Astrocyte (in vitro differentiated cells and primary cell): Measurements from ENCODE around the gene ZNF394. TPM values are rescaled to one million over a fixed set of nuclear protein-coding genes. Genes with fewer than 3 reads are reported as not detected.

Source experiments
- DNase-seq: peaks from one replicate; pipeline ENCODE4 v3.0.0-alpha.2; 2010; ENCODE audit warnings: low read depth
- FAIRE-seq: peaks from 2 replicates; lab custom pipeline; 2011; peaks lifted over from hg19 to GRCh38; lab: Jason Lieb, UNC
- H2AFZ ChIP-seq: 2 replicates; pipeline ENCODE4 v1.6.0; 2012; ENCODE audit warnings: low read depth, low read length, inconsistent platforms
- H3K27ac ChIP-seq: 2 replicates; pipeline ENCODE4 v1.5.1; 2011; ENCODE audit warnings: low read depth, low read length, inconsistent platforms
- H3K27me3 ChIP-seq: 2 replicates; pipeline ENCODE4 v1.6.0; 2011; ENCODE audit warnings: low read length, inconsistent platforms; ENCODE audit not compliant: insufficient read depth
- H3K36me3 ChIP-seq: 2 replicates; pipeline ENCODE4 v1.5.1; 2011; ENCODE audit warnings: low read length, inconsistent platforms; ENCODE audit not compliant: insufficient read depth
- H3K4me1 ChIP-seq: 2 replicates; pipeline ENCODE4 v1.5.1; 2011; ENCODE audit warnings: low read length, inconsistent platforms; ENCODE audit not compliant: insufficient read depth
- H3K4me2 ChIP-seq: 2 replicates; pipeline ENCODE4 v1.6.0; 2012; ENCODE audit warnings: low read length, inconsistent platforms
- H3K4me3 ChIP-seq: 2 replicates; pipeline ENCODE4 v1.5.1; 2011; ENCODE audit warnings: low read depth, mild to moderate bottlenecking, low read length, inconsistent platforms; ENCODE audit not compliant: insufficient read depth
- H3K79me2 ChIP-seq: 2 replicates; pipeline ENCODE4 v1.6.0; 2012; ENCODE audit warnings: mild to moderate bottlenecking, low read length, inconsistent platforms; ENCODE audit not compliant: insufficient read depth
- H3K9ac ChIP-seq: 2 replicates; pipeline ENCODE4 v1.6.0; 2012; ENCODE audit warnings: mild to moderate bottlenecking, low read length, inconsistent platforms
- H3K9me3 ChIP-seq: 2 replicates; pipeline ENCODE4 v1.5.1; 2012; ENCODE audit warnings: low read depth, mild to moderate bottlenecking, low read length, inconsistent platforms; ENCODE audit not compliant: insufficient read depth
- H4K20me1 ChIP-seq: 2 replicates; pipeline ENCODE4 v1.6.0; 2012; ENCODE audit warnings: low read length, inconsistent platforms; ENCODE audit not compliant: insufficient read depth
- H3K27ac Mint-ChIP-seq: one replicate; pipeline ENCODE4 v1.8.0; 2021; ENCODE audit warnings: mild to moderate bottlenecking, mixed read lengths; ENCODE audit not compliant: unreplicated experiment
- H3K27me3 Mint-ChIP-seq: one replicate; pipeline ENCODE4 v1.8.0; 2021; ENCODE audit warnings: low read depth, mixed read lengths; ENCODE audit not compliant: unreplicated experiment
- H3K36me3 Mint-ChIP-seq: one replicate; pipeline ENCODE4 v1.8.0; 2021; ENCODE audit warnings: low read depth, mixed read lengths; ENCODE audit not compliant: unreplicated experiment
- H3K4me1 Mint-ChIP-seq: one replicate; pipeline ENCODE4 v1.8.0; 2021; ENCODE audit warnings: low read depth, mixed read lengths; ENCODE audit not compliant: unreplicated experiment
- H3K4me3 Mint-ChIP-seq: one replicate; pipeline ENCODE4 v1.8.0; 2021; ENCODE audit warnings: mild to moderate bottlenecking, moderate library complexity, mixed read lengths; ENCODE audit not compliant: unreplicated experiment
- H3K9me3 Mint-ChIP-seq: one replicate; pipeline ENCODE4 v1.8.0; 2021; ENCODE audit warnings: mild to moderate bottlenecking, mixed read lengths; ENCODE audit not compliant: unreplicated experiment
- CTCF ChIP-seq: IDR thresholded peaks from 2 replicates; pipeline ENCODE4 v1.5.1; 2011; ENCODE audit warnings: low read depth, mild to moderate bottlenecking, inconsistent platforms, low read length, moderate library complexity; ENCODE audit not compliant: insufficient read depth
- EZH2 ChIP-seq: IDR thresholded peaks from 2 replicates; pipeline ENCODE4 v1.6.1; 2012; ENCODE audit warnings: mild to moderate bottlenecking, low read length, inconsistent platforms; ENCODE audit not compliant: insufficient read depth
- total RNA-seq: library from RNA; stranded (reverse); gene quantifications from 2 replicates; pipeline ENCODE4 v1.2.1, GENCODE V29; 2021

ZNF394 gene
- total RNA-seq, 1 donor from 2014 or later, result 25.7 TPM

- FAIRE-seq, result no peak
- TF ChIP-seq EZH2 (no peak), CTCF (no peak)
- DNase-seq, result no peak
- Histone ChIP-seq H3K36me3 (no peaks in the 10 kb centered on the region), H3K9ac (peak overlapping the region; percentile 96), H3K4me3 (peak overlapping the region; percentile 97), H3K4me1 (peaks cover 10% of the 10 kb centered on the region), H3K79me2 (peaks cover 61% of the 10 kb centered on the region), H3K27me3 (no peaks in the 10 kb centered on the region), H3K4me2 (peak overlapping the region; percentile 97), H3K9me3 (no peaks in the 10 kb centered on the region), H2AFZ (peak overlapping the region; percentile 85), H3K27ac (peak overlapping the region; percentile 90), H4K20me1 (peaks cover 24% of the 10 kb centered on the region)
- Mint-ChIP-seq H3K36me3 (peaks cover 3% of the 10 kb centered on the region), H3K27me3 (no peaks in the 10 kb centered on the region), H3K4me3 (peak overlapping the region; percentile 100), H3K9me3 (no peaks in the 10 kb centered on the region), H3K27ac (peak overlapping the region; percentile 98), H3K4me1 (peaks cover 9% of the 10 kb centered on the region)
Measured at GRCh38 chr7:99500637-99501009, 542 bp upstream of the ZNF394 start.

- Mint-ChIP-seq H3K9me3 (peaks cover 2% of the 10 kb centered on the region), H3K36me3 (peaks cover 8% of the 10 kb centered on the region), H3K4me1 (peaks cover 9% of the 10 kb centered on the region), H3K27me3 (no peaks in the 10 kb centered on the region), H3K27ac (peak overlapping the region; percentile 98), H3K4me3 (peak overlapping the region; percentile 100)
- Histone ChIP-seq H3K36me3 (peaks cover 2% of the 10 kb centered on the region), H4K20me1 (peaks cover 24% of the 10 kb centered on the region), H3K4me1 (peaks cover 8% of the 10 kb centered on the region), H3K9me3 (peaks cover 2% of the 10 kb centered on the region), H3K4me2 (peak overlapping the region; percentile 97), H3K27me3 (no peaks in the 10 kb centered on the region), H3K4me3 (peak overlapping the region; percentile 97), H2AFZ (peak overlapping the region; percentile 85), H3K79me2 (peaks cover 60% of the 10 kb centered on the region), H3K9ac (peak overlapping the region; percentile 96), H3K27ac (peak overlapping the region; percentile 90)
- peak; percentile 16 for DNase-seq
- TF ChIP-seq CTCF (no peak), EZH2 (no peak)
- no peak for FAIRE-seq
Measured at GRCh38 chr7:99499371-99499720, 735 bp downstream of the ZNF394 start.

- Histone ChIP-seq H2AFZ (no peak overlapping the region), H3K79me2 (peaks cover 68% of the 10 kb centered on the region), H3K9me3 (peaks cover 10% of the 10 kb centered on the region), H3K9ac (peak overlapping the region; percentile 96), H3K36me3 (peaks cover 10% of the 10 kb centered on the region), H3K27ac (no peak overlapping the region), H3K4me2 (peak overlapping the region; percentile 97), H3K27me3 (no peaks in the 10 kb centered on the region), H3K4me1 (peaks cover 8% of the 10 kb centered on the region), H3K4me3 (peak overlapping the region; percentile 97), H4K20me1 (peaks cover 32% of the 10 kb centered on the region)
- Mint-ChIP-seq H3K27me3 (no peaks in the 10 kb centered on the region), H3K4me1 (peaks cover 9% of the 10 kb centered on the region), H3K36me3 (peaks cover 16% of the 10 kb centered on the region), H3K4me3 (peak overlapping the region; percentile 100), H3K9me3 (peaks cover 10% of the 10 kb centered on the region), H3K27ac (peak overlapping the region; percentile 56)
- FAIRE-seq (no peak), DNase-seq (no peak)
- TF ChIP-seq EZH2, result no peak
- no peak for TF ChIP-seq CTCF
Measured at GRCh38 chr7:99498546-99498944, 1.5 kb downstream of the ZNF394 start.
